ENCODE data around the gene TMEM30B.

DNA sequence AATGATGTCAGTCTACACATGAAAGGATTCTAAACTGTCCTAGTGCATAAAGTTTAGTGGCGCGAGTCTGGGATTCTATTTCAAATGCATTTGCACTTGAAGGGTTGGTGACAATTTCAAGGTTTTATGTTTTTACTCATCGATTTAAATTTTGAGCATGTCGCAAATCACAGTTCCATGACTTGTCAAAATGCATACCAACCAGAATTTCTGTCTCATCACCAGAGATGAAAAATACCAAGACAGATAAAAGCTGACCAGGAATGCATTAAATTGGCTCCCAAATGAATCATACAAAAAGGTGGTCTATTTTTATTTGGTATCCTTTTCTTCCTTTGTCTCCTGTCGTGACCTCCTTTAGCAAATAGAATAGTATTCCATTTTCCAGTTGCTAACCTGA is 25.2 kb downstream of the TMEM30B start:
- TF ChIP-seq, protein P1, sequence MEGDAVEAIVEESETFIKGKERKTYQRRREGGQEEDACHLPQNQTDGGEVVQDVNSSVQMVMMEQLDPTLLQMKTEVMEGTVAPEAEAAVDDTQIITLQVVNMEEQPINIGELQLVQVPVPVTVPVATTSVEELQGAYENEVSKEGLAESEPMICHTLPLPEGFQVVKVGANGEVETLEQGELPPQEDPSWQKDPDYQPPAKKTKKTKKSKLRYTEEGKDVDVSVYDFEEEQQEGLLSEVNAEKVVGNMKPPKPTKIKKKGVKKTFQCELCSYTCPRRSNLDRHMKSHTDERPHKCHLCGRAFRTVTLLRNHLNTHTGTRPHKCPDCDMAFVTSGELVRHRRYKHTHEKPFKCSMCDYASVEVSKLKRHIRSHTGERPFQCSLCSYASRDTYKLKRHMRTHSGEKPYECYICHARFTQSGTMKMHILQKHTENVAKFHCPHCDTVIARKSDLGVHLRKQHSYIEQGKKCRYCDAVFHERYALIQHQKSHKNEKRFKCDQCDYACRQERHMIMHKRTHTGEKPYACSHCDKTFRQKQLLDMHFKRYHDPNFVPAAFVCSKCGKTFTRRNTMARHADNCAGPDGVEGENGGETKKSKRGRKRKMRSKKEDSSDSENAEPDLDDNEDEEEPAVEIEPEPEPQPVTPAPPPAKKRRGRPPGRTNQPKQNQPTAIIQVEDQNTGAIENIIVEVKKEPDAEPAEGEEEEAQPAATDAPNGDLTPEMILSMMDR (IDR thresholded peaks at IDR 0.05; ENCODE audit: low read depth, low read length, missing input control) = no peak
- TF ChIP-seq GABPA (IDR thresholded peaks at IDR 0.05 in 1 of 2, conservative IDR thresholded peaks at IDR 0.05 in 1 of 2) = no peak
- TF ChIP-seq YY1 (IDR thresholded peaks at IDR 0.05) = no peak
